ENCODE measurements around the gene PANX2. TPM values are rescaled to one million over a fixed set of nuclear protein-coding genes. Genes with fewer than 3 reads are reported as not detected.

Gene PANX2
- total RNA-seq, 3 donors from 2014 or later = 0.64 to 2.0 (median 1.8) TPM

DNA sequence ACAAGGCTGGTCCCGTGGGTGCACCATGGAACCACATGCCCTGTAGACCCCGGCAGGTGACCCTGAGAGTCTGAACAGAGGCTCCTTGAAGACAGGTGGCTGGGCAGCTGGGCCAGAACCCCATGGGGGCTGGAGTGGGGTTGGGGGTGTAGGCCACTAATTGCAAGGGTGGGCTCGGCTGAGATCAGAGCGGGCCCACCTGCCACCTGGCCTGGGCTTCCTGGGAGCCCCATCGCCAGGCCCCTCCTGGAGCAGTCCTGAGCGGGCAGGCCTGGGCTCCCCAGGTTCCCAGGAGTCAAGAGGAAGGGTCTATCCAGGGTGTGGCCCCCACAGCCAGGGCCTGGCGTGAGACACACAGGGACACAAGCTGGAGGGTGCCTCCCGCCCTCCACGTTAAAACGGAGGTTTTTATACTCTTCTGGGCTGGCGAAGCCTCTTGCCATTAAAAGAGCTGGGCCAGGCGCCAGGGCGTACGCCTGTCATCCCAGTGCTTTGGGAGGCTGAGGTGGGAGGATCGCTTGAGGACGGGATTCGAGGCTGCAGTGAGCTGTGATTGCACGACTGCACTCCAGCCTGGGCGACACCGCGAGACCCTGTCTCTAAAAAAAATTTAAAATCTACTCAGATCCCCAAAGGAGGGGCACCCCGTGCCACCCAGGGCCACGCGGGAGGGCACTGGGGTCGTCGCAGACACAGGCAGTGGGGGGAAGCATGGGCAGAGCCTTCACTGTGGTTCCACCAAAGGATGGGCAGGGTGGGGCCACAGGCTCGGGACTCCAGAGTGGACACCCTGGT, 10.4 kb downstream of the PANX2 start:
- Histone ChIP-seq H3K36me3 (no peaks in the 10 kb centered on the region), H3K4me1 (peaks cover 0 to 7% of the 10 kb centered on the region in 2 donors), H3K27me3 (no peaks in the 10 kb centered on the region), H3K9me3 (no peaks in the 10 kb centered on the region), H3K4me3 (no peak overlapping the region), H3K27ac (no peak overlapping the region)
- no peak for TF ChIP-seq POLR2AphosphoS5 (IDR thresholded peaks at IDR 0.05)
- TF ChIP-seq POLR2A (IDR thresholded peaks at IDR 0.05) = no peak
- TF ChIP-seq CTCF (IDR thresholded peaks at IDR 0.05) = no peak
- intact Hi-C loops (cut with DNase I; ENCODE audit: low total_unique reads) = loop anchor here (10.0 kb wide), 1 partner anchor 226 kb away; no protein-coding TSS in a partner anchor
- DNase-seq (ENCODE audit: low spot score in 2 of 2) = no peak

DNA sequence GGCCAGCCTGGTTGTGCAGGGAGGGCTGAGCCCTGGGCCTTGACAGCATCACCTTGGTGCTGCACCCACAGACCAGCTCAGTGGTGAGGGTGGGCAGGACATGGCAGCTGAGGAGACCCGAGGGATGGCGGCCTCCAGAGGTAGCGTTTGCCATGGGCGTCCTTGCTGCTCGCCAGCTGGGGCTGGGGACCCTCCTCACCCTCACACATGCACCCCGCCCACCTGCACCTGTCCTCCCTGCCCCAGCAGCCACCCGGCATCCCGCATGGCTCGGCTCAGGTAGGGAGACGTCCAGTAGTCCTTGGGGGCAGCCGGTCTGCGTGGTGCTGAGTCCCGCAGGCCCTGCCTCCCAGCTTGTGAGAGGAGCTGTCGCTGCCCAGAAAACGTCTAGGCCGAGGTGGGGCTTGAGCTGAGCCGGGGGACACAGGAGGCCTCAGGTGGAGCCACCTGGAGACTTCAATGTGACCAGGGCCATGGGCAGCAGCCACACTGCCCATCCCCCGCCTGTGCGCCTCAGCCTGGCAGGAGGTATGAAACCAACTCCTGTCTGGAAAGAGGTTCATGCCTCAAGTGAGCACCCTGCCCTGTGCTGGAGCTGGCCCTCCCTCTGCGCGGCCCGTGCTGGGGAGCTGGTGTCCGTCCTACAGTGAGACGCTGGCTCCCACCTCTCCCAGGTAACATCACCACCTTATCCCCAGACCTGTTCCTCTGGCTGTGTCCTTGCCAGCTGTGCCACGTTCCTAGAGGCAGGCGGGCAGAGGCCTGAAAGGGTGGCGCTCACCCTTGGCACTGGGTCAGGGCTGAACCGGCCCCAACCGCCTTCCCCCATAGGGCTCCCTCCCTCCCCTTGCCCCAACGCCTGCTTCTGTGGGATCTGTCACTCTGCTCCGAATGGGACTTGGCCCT, 11.9 kb downstream of the PANX2 start:
- TF ChIP-seq POLR2A (IDR thresholded peaks at IDR 0.05) = no peak
- no peak for TF ChIP-seq POLR2AphosphoS5 (IDR thresholded peaks at IDR 0.05)
- no peak for TF ChIP-seq CTCF (IDR thresholded peaks at IDR 0.05)

DNA sequence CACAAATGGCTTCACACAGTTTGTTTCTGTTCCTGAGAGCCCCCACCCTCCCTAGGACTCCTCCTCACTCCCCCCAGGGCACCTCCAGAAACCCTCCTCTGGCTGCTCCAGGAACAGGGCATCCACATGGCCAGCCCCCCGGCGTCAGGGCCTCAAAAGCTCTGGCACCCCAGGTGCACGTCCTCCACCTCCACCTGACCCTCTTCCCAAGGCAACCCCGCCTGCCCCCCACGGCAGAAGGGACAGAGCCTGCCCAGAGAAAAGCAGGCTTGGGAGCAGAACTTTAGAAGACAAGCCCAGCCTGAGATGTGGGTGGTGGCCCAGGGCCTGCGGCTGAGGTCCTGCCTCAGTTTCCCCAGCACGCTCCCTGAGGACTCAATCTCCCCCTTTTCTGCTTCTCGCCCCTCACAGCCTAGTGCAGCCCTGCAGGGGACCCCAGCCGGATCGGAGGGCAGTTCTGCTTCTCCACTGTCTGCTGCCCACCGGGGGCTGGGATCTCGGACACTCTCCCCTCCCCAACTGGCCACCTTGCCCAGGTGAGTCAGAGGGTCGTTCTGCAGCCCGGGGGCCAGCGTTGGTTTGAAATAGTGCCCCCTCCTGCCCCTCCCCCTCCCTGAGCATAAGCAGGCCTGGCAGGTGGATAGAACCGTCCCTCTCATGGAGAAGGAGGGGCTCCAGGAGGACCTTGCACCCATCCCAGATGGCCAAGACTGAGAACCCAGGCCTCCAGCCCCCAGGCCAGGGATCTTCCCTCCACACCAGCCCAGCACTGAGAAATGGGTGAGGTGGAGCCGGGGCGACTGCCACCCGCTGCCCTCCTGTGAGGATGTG, 12.8 kb downstream of the PANX2 start:
- Histone ChIP-seq H3K27ac (peak overlapping the region; percentile 62 to 75), H3K4me1 (peaks cover 5 to 7% of the 10 kb centered on the region in 2 donors)

More for the DNA sequence above, 11.9 kb downstream of the PANX2 start:
- no peaks in the 10 kb centered on the region for H3K9me3 ChIP-seq
- H3K36me3 ChIP-seq = no peaks in the 10 kb centered on the region
- intact Hi-C loops (cut with DNase I; ENCODE audit: low total_unique reads) = loop anchor here (10.0 kb wide), 1 partner anchor 228 kb away; no protein-coding TSS in a partner anchor
- H3K4me3 ChIP-seq = no peak overlapping the region
- H3K27ac ChIP-seq = peak overlapping the region; percentile 62 to 75
- no peaks in the 10 kb centered on the region for H3K27me3 ChIP-seq
- peaks cover 5 to 7% of the 10 kb centered on the region in 2 donors for H3K4me1 ChIP-seq
- DNase-seq (ENCODE audit: low spot score in 2 of 2) = peak; percentile 80 to 85

More for the DNA sequence above, 12.8 kb downstream of the PANX2 start:
- Histone ChIP-seq H3K27me3 (no peaks in the 10 kb centered on the region), H3K4me3 (no peak overlapping the region), H3K9me3 (no peaks in the 10 kb centered on the region), H3K36me3 (no peaks in the 10 kb centered on the region)
- intact Hi-C loops (cut with DNase I; ENCODE audit: low total_unique reads) = loop anchor here (10.0 kb wide), 1 partner anchor 229 kb away; no protein-coding TSS in a partner anchor
- DNase-seq (ENCODE audit: low spot score in 2 of 2) = no peak
- no peak for TF ChIP-seq CTCF (IDR thresholded peaks at IDR 0.05)
- no peak for TF ChIP-seq POLR2A (IDR thresholded peaks at IDR 0.05)
- TF ChIP-seq POLR2AphosphoS5 (IDR thresholded peaks at IDR 0.05) = no peak

Data from breast epithelium (tissue), 4 donors.